ENCODE data around the gene WDFY2.

Gene WDFY2

GRCh38 chr13:51783428-51784094, 199.3 kb downstream of the WDFY2 start:
- TF ChIP-seq CTCF (conservative IDR thresholded peaks at IDR 0.05; ENCODE audit: low read depth, low read length) = no peak
- DNase-seq (ENCODE audit: low read depth) = no peak
- no peak overlapping the region for H3K4me3 ChIP-seq (ENCODE audit: low read length)

DNA sequence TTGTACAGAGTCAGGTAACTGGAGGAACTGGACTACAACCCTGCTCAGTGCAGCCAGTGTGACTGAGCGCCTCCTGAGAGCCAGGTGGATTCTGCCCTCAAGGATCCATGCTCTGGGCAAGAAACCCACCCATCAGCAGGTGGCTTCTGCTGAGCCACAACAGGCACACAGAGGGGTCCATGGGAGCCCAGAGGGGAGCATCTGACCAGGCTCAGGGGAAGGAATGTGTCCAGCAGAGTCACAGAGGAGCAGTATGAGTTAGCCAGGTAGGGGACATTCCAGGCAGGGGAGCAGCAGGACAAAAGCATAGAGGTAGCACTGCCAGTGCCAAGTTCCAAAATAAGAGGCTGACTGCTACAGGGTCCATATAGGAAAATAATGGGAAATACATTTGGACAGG, 199.8 kb downstream of the WDFY2 start:
- H3K4me3 ChIP-seq (ENCODE audit: low read length) = no peak overlapping the region
- DNase-seq (ENCODE audit: low read depth) = no peak
- no peak for TF ChIP-seq CTCF (conservative IDR thresholded peaks at IDR 0.05; ENCODE audit: low read depth, low read length)

DNA sequence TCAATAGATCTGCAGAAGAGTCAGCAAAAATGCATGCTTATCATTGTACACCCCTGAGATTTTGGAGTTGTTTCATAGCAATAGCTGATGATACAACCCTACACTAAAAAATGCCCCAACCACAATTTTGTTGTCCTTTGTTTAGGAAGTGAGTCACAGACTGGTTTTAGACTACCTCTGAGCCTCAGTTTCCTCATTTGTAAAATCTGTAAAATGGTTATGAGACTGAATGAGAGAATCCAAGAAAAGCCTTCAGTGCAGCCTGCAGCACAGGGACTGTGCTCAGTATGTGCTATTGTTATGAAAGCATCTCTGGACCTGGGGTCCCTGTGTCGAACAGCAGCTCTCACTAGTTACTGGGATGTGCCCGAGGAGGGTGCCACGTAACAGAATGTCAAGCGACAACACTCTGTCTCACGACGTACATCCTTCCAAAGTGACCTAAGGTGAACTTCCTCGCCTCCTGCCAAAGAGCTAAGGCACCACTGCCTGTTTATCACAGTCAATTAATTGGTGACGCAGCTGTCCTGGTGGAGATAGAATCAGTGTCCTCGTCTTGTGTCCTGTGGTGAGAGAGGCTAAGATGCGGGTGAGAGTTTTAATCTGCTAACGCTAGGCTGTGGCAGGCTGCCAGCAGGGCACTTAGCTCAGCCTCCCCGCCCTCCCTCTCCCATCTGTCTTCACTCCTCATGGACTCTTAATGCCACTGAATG, 201.6 kb downstream of the WDFY2 start:
- TF ChIP-seq CTCF (conservative IDR thresholded peaks at IDR 0.05; ENCODE audit: low read depth, low read length) = no peak
- peak; percentile 58 for DNase-seq (ENCODE audit: low read depth)
- H3K4me3 ChIP-seq (ENCODE audit: low read length) = no peak overlapping the region

DNA sequence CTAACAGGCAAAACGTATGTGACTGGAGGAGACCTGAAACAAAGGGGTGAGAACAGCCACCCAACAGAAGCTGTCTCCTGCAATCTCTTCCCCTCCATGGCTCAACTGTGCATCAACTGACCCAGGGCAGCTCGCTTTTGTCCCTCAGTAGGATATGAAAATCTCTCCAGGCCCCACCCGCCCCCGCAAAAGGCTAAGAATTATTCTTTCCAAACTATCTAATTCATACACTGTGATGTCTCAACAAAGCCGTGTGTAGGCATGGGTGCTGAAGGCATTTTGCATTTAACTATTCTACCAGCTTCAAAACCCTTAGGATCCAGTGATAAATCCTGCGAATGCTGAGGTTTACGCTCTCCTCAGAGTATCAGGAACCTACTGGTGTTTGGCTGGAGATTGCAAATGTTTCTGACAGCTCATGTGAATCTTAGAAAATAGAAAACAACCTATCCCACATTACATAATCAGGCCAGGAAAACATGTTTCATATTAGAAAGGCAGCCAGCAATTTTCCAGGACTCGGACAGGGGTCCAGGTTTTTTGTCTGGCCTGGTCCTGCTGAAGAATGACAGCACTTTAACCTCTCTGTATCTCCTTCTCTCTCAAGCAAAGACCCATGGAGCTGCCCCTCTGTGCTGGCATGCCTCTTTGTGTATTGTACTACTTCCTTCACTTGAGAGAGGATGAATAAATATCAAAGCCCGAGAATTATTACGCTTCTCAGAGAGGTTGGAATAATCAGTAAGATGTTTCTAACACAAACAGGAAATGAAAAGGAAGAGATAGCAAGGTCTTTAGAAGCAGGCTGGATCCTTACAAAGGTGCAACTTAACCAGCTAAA, 202.4 kb downstream of the WDFY2 start:
- TF ChIP-seq CTCF (conservative IDR thresholded peaks at IDR 0.05; ENCODE audit: low read depth, low read length) = no peak
- no peak for DNase-seq (ENCODE audit: low read depth)
- H3K4me3 ChIP-seq (ENCODE audit: low read length) = no peak overlapping the region

DNA sequence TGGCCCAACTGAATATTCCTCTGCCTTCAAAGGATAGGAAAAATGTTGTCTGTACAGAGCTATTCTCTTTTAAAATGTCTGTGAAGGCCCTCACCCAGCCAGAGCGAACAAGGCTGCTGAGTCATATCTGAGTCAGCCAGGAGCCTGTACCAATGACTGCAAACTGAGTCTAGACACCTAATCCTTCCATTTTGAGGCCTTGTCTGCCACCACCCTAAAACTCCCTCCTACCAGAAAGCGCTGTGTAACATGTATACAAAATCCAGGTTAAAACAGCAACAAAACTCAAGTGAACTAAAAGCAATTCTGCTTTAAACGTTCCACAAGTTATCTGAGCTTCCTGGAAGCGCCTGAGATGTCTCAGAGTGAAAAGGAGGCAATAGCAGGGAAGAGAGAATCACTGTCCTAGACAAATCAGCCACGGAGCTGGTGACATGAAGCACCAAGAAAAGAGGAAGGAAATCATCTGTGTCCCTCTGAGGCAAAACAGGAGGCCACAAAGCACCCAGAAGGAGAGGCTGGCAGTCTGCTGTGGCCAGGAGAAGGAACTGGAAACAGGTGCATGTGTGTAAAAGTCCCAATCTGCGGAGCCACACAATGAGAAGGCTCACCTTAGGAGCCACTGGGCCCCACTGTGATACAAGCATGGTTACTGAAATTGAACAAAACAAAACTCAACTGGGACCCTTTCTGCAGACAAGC, 209.5 kb downstream of the WDFY2 start:
- DNase-seq (ENCODE audit: low read depth) = peak; percentile 78
- no peak overlapping the region for H3K4me3 ChIP-seq (ENCODE audit: low read length)
- no peak for TF ChIP-seq CTCF (conservative IDR thresholded peaks at IDR 0.05; ENCODE audit: low read depth, low read length)

DNA sequence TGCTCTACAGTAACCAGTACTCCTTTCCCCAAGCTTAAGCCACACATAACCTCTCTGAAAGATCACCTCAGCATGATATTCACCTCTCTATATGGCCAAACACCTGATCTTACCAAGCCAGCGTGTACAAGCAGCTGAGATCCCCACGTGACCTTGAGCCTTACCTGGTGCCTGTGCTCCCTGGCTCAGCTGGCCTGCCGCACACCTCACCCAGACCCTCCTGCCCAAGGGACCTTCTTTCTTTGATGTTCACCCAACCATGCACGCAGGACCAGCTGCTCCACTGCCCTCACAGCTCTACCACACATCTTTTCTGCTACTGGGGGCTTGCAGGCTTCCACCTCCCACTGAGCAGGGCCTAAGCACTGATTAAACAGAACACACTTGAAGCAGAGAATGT, 210.7 kb downstream of the WDFY2 start:
- no peak for DNase-seq (ENCODE audit: low read depth)
- no peak for TF ChIP-seq CTCF (conservative IDR thresholded peaks at IDR 0.05; ENCODE audit: low read depth, low read length)
- no peak overlapping the region for H3K4me3 ChIP-seq (ENCODE audit: low read length)
